Spleen (tissue), 7 donors: ENCODE results near the gene TTC12.

Source experiments
- POLR2AphosphoS5 ChIP-seq, 3 donors: sonication (generic); formaldehyde crosslinking; IDR thresholded peaks; one replicate each; pipeline ENCODE4 v1.5.1; 2017; ENCODE audit warnings: antibody characterized with exemption in 3 of 3
- TF ChIP-seq, protein P1 (sequence below), 11 experiments: fragments of 200-600 bp in 7 of 11; fragments of 450-650 bp in 4 of 11; sonication (generic) in 4 of 11; IDR thresholded peaks in 8 of 11; conservative IDR thresholded peaks in 3 of 11; 1 replicate in 7 of 11; 2 replicates in 4 of 11; pipeline versions ENCODE4 v1.4.0 to v1.8.0; 2016 to 2021; ENCODE audit warnings: antibody characterized with exemption in 11 of 11, inconsistent platforms in 4 of 11, mild to moderate bottlenecking in 1 of 11
- donor health status: DM: no; HTN: no; CAD: no; lungs with moderate emphysema.
- donor health status: DM: no; HTN: no; CAD: no.
- donor health status: DM: no; HTN: no; CAD: no.

DNA sequence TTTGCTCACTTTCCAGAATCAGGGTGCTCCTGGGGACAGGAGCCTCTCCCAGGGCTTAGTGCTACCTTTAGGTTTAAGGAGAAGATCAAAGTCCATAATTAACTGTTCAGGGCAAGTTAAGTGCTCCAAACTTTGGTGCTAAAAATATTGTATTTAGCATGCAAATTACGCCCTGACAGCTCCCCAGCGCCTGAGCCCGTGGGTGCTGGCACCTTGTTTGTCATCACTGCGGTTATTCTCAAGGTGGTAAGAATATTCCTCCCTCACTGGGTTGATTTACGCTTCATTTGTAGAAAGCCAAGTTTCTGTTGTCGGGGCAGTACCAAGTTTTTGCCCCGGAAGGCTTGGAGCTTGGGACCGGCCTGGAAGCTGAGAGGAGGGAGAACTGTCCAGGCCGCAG, 94.5 kb downstream of the TTC12 start:
- TF ChIP-seq POLR2AphosphoS5 (IDR thresholded peaks at IDR 0.05): no peak
- TF ChIP-seq, protein P1, sequence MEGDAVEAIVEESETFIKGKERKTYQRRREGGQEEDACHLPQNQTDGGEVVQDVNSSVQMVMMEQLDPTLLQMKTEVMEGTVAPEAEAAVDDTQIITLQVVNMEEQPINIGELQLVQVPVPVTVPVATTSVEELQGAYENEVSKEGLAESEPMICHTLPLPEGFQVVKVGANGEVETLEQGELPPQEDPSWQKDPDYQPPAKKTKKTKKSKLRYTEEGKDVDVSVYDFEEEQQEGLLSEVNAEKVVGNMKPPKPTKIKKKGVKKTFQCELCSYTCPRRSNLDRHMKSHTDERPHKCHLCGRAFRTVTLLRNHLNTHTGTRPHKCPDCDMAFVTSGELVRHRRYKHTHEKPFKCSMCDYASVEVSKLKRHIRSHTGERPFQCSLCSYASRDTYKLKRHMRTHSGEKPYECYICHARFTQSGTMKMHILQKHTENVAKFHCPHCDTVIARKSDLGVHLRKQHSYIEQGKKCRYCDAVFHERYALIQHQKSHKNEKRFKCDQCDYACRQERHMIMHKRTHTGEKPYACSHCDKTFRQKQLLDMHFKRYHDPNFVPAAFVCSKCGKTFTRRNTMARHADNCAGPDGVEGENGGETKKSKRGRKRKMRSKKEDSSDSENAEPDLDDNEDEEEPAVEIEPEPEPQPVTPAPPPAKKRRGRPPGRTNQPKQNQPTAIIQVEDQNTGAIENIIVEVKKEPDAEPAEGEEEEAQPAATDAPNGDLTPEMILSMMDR (IDR thresholded peaks at IDR 0.05 in 8 of 11, conservative IDR thresholded peaks at IDR 0.05 in 3 of 11): no peak
